HepG2 (cell line): ENCODE data around the gene TBL3. TPM values are rescaled to one million over a fixed set of nuclear protein-coding genes. Genes with fewer than 3 reads are reported as not detected.

Experiments
- ATF2 ChIP-seq: sonication (generic); formaldehyde crosslinking; IDR thresholded peaks from 2 replicates; pipeline ENCODE4 v1.4.0; 2020; ENCODE audit warnings: missing genetic modification reagents
- E2F5 ChIP-seq: sonication (generic); formaldehyde crosslinking; conservative IDR thresholded peaks from 2 replicates; pipeline ENCODE4 v1.4.0; 2020; ENCODE audit warnings: missing genetic modification reagents
- FLYWCH1 ChIP-seq: sonication (generic); formaldehyde crosslinking; IDR thresholded peaks from 2 replicates; pipeline ENCODE4 v1.8.1; 2023; ENCODE audit warnings: mild to moderate bottlenecking, missing genetic modification reagents
- KIAA2018 ChIP-seq: sonication (generic); formaldehyde crosslinking; IDR thresholded peaks from 2 replicates; pipeline ENCODE4 v1.5.0; 2020; ENCODE audit warnings: mild to moderate bottlenecking, missing genetic modification reagents, borderline replicate concordance
- MYPOP ChIP-seq: sonication (generic); formaldehyde crosslinking; IDR thresholded peaks from 2 replicates; pipeline ENCODE4 v1.8.1; 2023; ENCODE audit warnings: mild to moderate bottlenecking, moderate library complexity, missing genetic modification reagents
- NFIC ChIP-seq: IDR thresholded peaks from 2 replicates; pipeline ENCODE4 v1.6.1; 2012; ENCODE audit warnings: mild to moderate bottlenecking, low read length, inconsistent platforms
- TEF ChIP-seq: sonication (generic); formaldehyde crosslinking; IDR thresholded peaks from 2 replicates; pipeline ENCODE4 v1.5.0; 2020; ENCODE audit warnings: missing genetic modification reagents
- ZFP82 ChIP-seq: sonication (generic); formaldehyde crosslinking; IDR thresholded peaks from 2 replicates; pipeline ENCODE4 v1.5.1; 2020; ENCODE audit warnings: mild to moderate bottlenecking, missing genetic modification reagents, borderline replicate concordance
- ZNF770 ChIP-seq: sonication (generic); formaldehyde crosslinking; IDR thresholded peaks from 2 replicates; pipeline ENCODE4 v1.5.0; 2020; ENCODE audit warnings: mild to moderate bottlenecking, missing genetic modification reagents
- polyA plus RNA-seq, 8 experiments: library from polyadenylated mRNA; depleted of rRNA in 3 of 8; stranded (reverse) in 7 of 8; unstranded in 1 of 8; fragments of >200 nt; fragmentation: Illumina TruSeq in 4 of 8; extraction: Trizol in 4 of 8; gene quantifications; 2 replicates each; pipeline versions ENCODE4 v1.2.1 to v1.2.3, GENCODE V29; 2011 to 2016; ENCODE audit warnings: low read depth in 4 of 8, missing spikeins in 1 of 8, mixed read lengths in 1 of 8; ENCODE audit not compliant: insufficient read depth in 1 of 8
- total RNA-seq, 5 experiments: library from RNA; depleted of rRNA; stranded (reverse); fragments of >200 nt; fragmentation: Illumina TruSeq; extraction: Trizol; gene quantifications; 2 replicates each; pipeline ENCODE4 v1.2.3, GENCODE V29; 2016; ENCODE audit warnings: low read depth in 1 of 5

Gene TBL3
- total and polyA plus RNA-seq, 2 of the 13 experiments (the other 11 are each of a cell fraction or from before 2014, with no cell fraction given) = 16.8 to 38.0 TPM

- 0 out of 2 replicates have a peak, but pooled peaks have one; percentile 27 for TF ChIP-seq KIAA2018
- TF ChIP-seq ZFP82 = 0 out of 2 replicates have a peak, but pooled peaks have one; percentile 28
- TF ChIP-seq ZNF770 (CRISPR knock-in tag) = no peak; the same call in 1 of the 2 replicates
- peak; percentile 74; the same call in 1 of the 2 replicates for TF ChIP-seq E2F5 (CRISPR knock-in tag)
- TF ChIP-seq MYPOP = peak; percentile 73
- TF ChIP-seq ATF2 = peak; percentile 58
- TF ChIP-seq FLYWCH1 (CRISPR knock-in tag) = no peak
- TF ChIP-seq NFIC = peak; percentile 68
- 0 out of 2 replicates have a peak, but pooled peaks have one; percentile 54 for TF ChIP-seq TEF (CRISPR knock-in tag)
These were observed 7.1 kb upstream of the TBL3 start, which contains the start of gene RPS2 (continued) for GRCh38 chr16:1964506-1965395.
